Heart right ventricle (tissue), 16 donors: Measurements from ENCODE around the gene NDUFB2. TPM values are rescaled to one million over a fixed set of nuclear protein-coding genes. Genes with fewer than 3 reads are reported as not detected.
A peak's percentile ranks its signal among the peaks of the same experiment; 100 is the strongest.

Source experiments
- ATAC-seq, 8 donors: fragments of 200-7000 bp; cut with Tn5 transposase; one replicate each; pipeline ENCODE4 v1.9.1; 2020; ENCODE audit warnings: mild to moderate bottlenecking in 8 of 8, moderate library complexity in 8 of 8, moderate number of reproducible peaks in 1 of 8
- DNase-seq, 2 donors: peaks; one replicate each; pipeline ENCODE4 v3.0.0-alpha.2; 2020
- H3K27ac ChIP-seq, 10 donors: fragments of 200-600 bp; sonication (generic) in 2 of 10; one replicate each; pipeline versions ENCODE4 v1.5.0 to v1.8.0; 2020 to 2022; ENCODE audit warnings: mild to moderate bottlenecking in 3 of 10
- H3K27me3 ChIP-seq, 7 donors: fragments of 200-600 bp; one replicate each; pipeline ENCODE4 v1.8.0; 2021 to 2022; ENCODE audit warnings: mild to moderate bottlenecking in 2 of 7
- H3K36me3 ChIP-seq, 9 donors: fragments of 200-600 bp; sonication (generic) in 1 of 9; one replicate each; pipeline versions ENCODE4 v1.5.0 to v1.8.0; 2020 to 2022; ENCODE audit warnings: mild to moderate bottlenecking in 2 of 9
- H3K4me1 ChIP-seq, 9 donors: fragments of 200-600 bp; sonication (generic) in 1 of 9; one replicate each; pipeline versions ENCODE4 v1.5.0 to v1.8.0; 2020 to 2022; ENCODE audit warnings: mild to moderate bottlenecking in 4 of 9
- H3K4me3 ChIP-seq, 10 donors: fragments of 200-600 bp; sonication (generic) in 2 of 10; one replicate each; pipeline versions ENCODE4 v1.5.0 to v1.8.0; 2020 to 2022; ENCODE audit warnings: mild to moderate bottlenecking in 7 of 10, moderate library complexity in 2 of 10
- H3K9me3 ChIP-seq, 11 donors: fragments of 200-600 bp in 10 of 11; sonication (generic) in 2 of 11; one replicate each; pipeline versions ENCODE4 v1.5.0 to v1.8.0; 2013 to 2022; ENCODE audit warnings: mild to moderate bottlenecking in 2 of 11, control low read depth in 1 of 11, moderate library complexity in 1 of 11
- CTCF ChIP-seq, 9 donors: fragments of 200-600 bp; sonication (generic) in 2 of 9; IDR thresholded peaks; one replicate each; pipeline versions ENCODE4 v1.5.0 to v1.8.0; 2021 to 2022; ENCODE audit warnings: antibody characterized with exemption in 9 of 9, mild to moderate bottlenecking in 5 of 9, moderate library complexity in 1 of 9
- WGBS, 2 donors: extraction: QIAGEN DNeasy Blood & Tissue Kit; methylation state at CpG; one replicate each; pipeline ENCODE4 v1.1.7; 2013; ENCODE audit warnings: inconsistent platforms in 1 of 2; 5-methylcytosine and 5-hydroxymethylcytosine counted together
- intact Hi-C, 10 donors: fragments of 100-400 bp; cut with DNase I; formaldehyde crosslinking; loops; one replicate each; pipeline versions ENCODE4 v1.11.1 to v1.14.2; 2022
- polyA plus RNA-seq, 2 donors: library from polyadenylated mRNA; stranded (reverse); fragments of 200-250 nt; gene quantifications; one replicate each; pipeline ENCODE4 v1.2.3, GENCODE V29; 2013
- total RNA-seq, 10 donors: library from RNA; stranded (reverse); fragmentation: NEBNext Ultra II Directional in 3 of 10; extraction: Animal tissue kit (Norgen Biotek cat#: 25700) in 3 of 10; gene quantifications; one replicate each; pipeline versions ENCODE4 v1.2.1 to v1.2.4, GENCODE V29; 2021 to 2023
- donor health status: Arrhythmogenic right ventricular cardiomyopathy.
- donor health status: ischemic (EF 13 %, LVEDD 7.1; RV severe dilation, severe dysfunction).
- donor health status: healthy with polysubstance abuse.
- donor health status: DM: no; HTN: yes; CAD: no.
- donor health status: DM: no; HTN: no; CAD: no.
- donor health status: ischemic (EF 25% LVEDD 6.9; RV normal size, moderate dysfunction).
- donor health status: ischemic (EF 25% LVEDD 5.7; RV mildly dilated, moderate dysfunction).
- donor health status: healthy.
- donor health status: DM: yes; HTN: yes; CAD: no.
- donor health status: Ischemic cardiomyopathy.
- donor health status: ischemic (EF 35%, LVEDD 5.7; RV mildly dilated, moderate dysfunction).
- donor health status: nonischemic (EF 11% LVEDD 7.7; RV severe dilation, severe dysfunction).
- donor health status: DM: yes; HTN: yes; CAD: no.
- donor health status: PGD.
- donor health status: ischemic (EF 29% LVEDD 5.4; RV normal size, mild dysfunction).
- donor health status: nonischemic (EF 23%, LVEDD 6.1; RV moderate dilation, normal function).

NDUFB2 gene
- total and polyA plus RNA-seq, 12 donors = 211 to 876 (median 653) TPM

- Histone ChIP-seq H3K27me3 (peaks cover 0 to 3% (median 0%) of the 10 kb centered on the region in 7 donors), H3K36me3 (no peaks in the 10 kb centered on the region), H3K27ac (peak overlapping the region in 9 of 10 donors; percentile 8 to 77 (median 63)), H3K4me3 (peak overlapping the region in 4 of 10 donors; percentile 35 to 45 (median 38)), H3K4me1 (peaks cover 0 to 38% (median 24%) of the 10 kb centered on the region in 9 donors), H3K9me3 (no peaks in the 10 kb centered on the region)
- DNase-seq (no peak), ATAC-seq (no peak)
- TF ChIP-seq CTCF (IDR thresholded peaks at IDR 0.05) = no peak
- WGBS, 2 donors = 82 to 85% methylated on average over 16 of the region's 16 CpGs
- intact Hi-C loops = loop anchor here in 1 of 10 donors (2.0 kb wide), 1 partner anchor 133 kb away; no protein-coding TSS in a partner anchor
Observed at GRCh38 chr7:140655511-140656408, 40.7 kb upstream of the NDUFB2 start.

GRCh38 chr7:140656548-140657515 lies 39.7 kb upstream of the NDUFB2 start:
- no peak for TF ChIP-seq CTCF (IDR thresholded peaks at IDR 0.05)
- 45 to 50% methylated on average over 11 of the region's 11 CpGs for WGBS, 2 donors
- DNase-seq (peak in 1 of 2 donors; percentile 54), ATAC-seq (peak; percentile 59 to 86 (median 72))
- H3K4me1 ChIP-seq = peaks cover 0 to 36% (median 24%) of the 10 kb centered on the region in 9 donors
- H3K27ac ChIP-seq = peak overlapping the region in 9 of 10 donors; percentile 8 to 77 (median 63)
- H3K9me3 ChIP-seq = no peaks in the 10 kb centered on the region
- H3K27me3 ChIP-seq = peaks cover 0 to 3% (median 0%) of the 10 kb centered on the region in 7 donors
- H3K4me3 ChIP-seq = peak overlapping the region in 7 of 10 donors; percentile 5 to 45 (median 36)
- H3K36me3 ChIP-seq = no peaks in the 10 kb centered on the region
- intact Hi-C loops = loop anchor here in 1 of 10 donors (2.0 kb wide), 1 partner anchor 134 kb away; no protein-coding TSS in a partner anchor

GRCh38 chr7:140657891-140658290 lies 38.6 kb upstream of the NDUFB2 start:
- no peak for TF ChIP-seq CTCF (IDR thresholded peaks at IDR 0.05)
- intact Hi-C loops = loop anchor here in 1 of 10 donors (2.0 kb wide), 1 partner anchor 135 kb away; no protein-coding TSS in a partner anchor
- Histone ChIP-seq H3K36me3 (no peaks in the 10 kb centered on the region), H3K27ac (no peak overlapping the region), H3K27me3 (peaks cover 0 to 3% (median 0%) of the 10 kb centered on the region in 7 donors), H3K4me3 (no peak overlapping the region), H3K9me3 (no peaks in the 10 kb centered on the region), H3K4me1 (peaks cover 0 to 35% (median 24%) of the 10 kb centered on the region in 9 donors)
- DNase-seq (no peak), ATAC-seq (no peak)
- WGBS, 2 donors = 93 to 96% methylated on average over 9 of the region's 9 CpGs

- intact Hi-C loops = no loop called here
- Histone ChIP-seq H3K36me3 (no peaks in the 10 kb centered on the region), H3K27me3 (peaks cover 0 to 3% (median 0%) of the 10 kb centered on the region in 7 donors), H3K4me3 (no peak overlapping the region), H3K9me3 (no peaks in the 10 kb centered on the region), H3K4me1 (peaks cover 0 to 23% (median 18%) of the 10 kb centered on the region in 9 donors), H3K27ac (no peak overlapping the region)
- ATAC-seq (no peak), DNase-seq (no peak)
- 48 to 52% methylated on average over 8 of the region's 8 CpGs for WGBS, 2 donors
- TF ChIP-seq CTCF (IDR thresholded peaks at IDR 0.05) = no peak
Observed at GRCh38 chr7:140659856-140660255, 36.7 kb upstream of the NDUFB2 start.
